Upper lobe of right lung (tissue), 1 donor: Measurements from ENCODE around the gene HSPA4. TPM values are rescaled to one million over a fixed set of nuclear protein-coding genes. Genes with fewer than 3 reads are reported as not detected.

Experiments
- ATAC-seq: fragments of 200-7000 bp; cut with Tn5 transposase; one replicate; pipeline ENCODE4 v1.9.1; 2020; ENCODE audit warnings: mild to moderate bottlenecking, moderate library complexity
- DNase-seq: peaks from one replicate; pipeline ENCODE4 v3.0.0-alpha.2; 2020
- H3K27ac ChIP-seq: fragments of 200-600 bp; one replicate; pipeline ENCODE4 v1.8.0; 2022
- H3K27me3 ChIP-seq: fragments of 200-600 bp; one replicate; pipeline ENCODE4 v1.8.0; 2022; ENCODE audit warnings: mild to moderate bottlenecking
- H3K36me3 ChIP-seq: fragments of 200-600 bp; one replicate; pipeline ENCODE4 v1.8.0; 2022
- H3K4me1 ChIP-seq: fragments of 200-600 bp; one replicate; pipeline ENCODE4 v1.8.0; 2022
- H3K4me3 ChIP-seq: fragments of 200-600 bp; one replicate; pipeline ENCODE4 v1.8.0; 2022; ENCODE audit warnings: mild to moderate bottlenecking
- H3K9me3 ChIP-seq: fragments of 200-600 bp; one replicate; pipeline ENCODE4 v1.8.0; 2022
- CTCF ChIP-seq: fragments of 200-600 bp; IDR thresholded peaks from one replicate; pipeline ENCODE4 v1.8.0; 2022; ENCODE audit warnings: antibody characterized with exemption
- intact Hi-C: fragments of 100-400 bp; cut with DNase I; formaldehyde crosslinking; loops from one replicate; pipeline ENCODE4 v1.11.0; 2022
- total RNA-seq: library from RNA; stranded (reverse); fragmentation: NEBNext Ultra II Directional; extraction: Animal tissue kit (Norgen Biotek cat#: 25700); gene quantifications from one replicate; pipeline ENCODE4 v1.2.1, GENCODE V29; 2021
- donor health status: DM: no; HTN: yes; CAD: no; lungs with severe emphysema.

The HSPA4 gene
- total RNA-seq, 1 donor from 2014 or later, result 64.1 TPM

GRCh38 chr5:133025804-133026663 lies 25.8 kb upstream of the HSPA4 start, which contains the start of gene ZCCHC10:
Gene ZCCHC10 (minus strand): TSS chr5:133026549. CDS start chr5:133026537, 12 bp downstream.
- ATAC-seq (peak; percentile 99), DNase-seq (peak; percentile 95)
- peaks cover 8% of the 10 kb centered on the region for H3K4me1 ChIP-seq
- H3K27ac ChIP-seq, result peak within 1 kb of the TSS; percentile 94
- peak within 1 kb of the TSS; percentile 90 for H3K4me3 ChIP-seq
- intact Hi-C loops, result no loop called here
- no peak for TF ChIP-seq CTCF
- H3K27me3 ChIP-seq, result no peaks in the 10 kb centered on the region
- peaks cover 5% of the 10 kb centered on the region for H3K36me3 ChIP-seq
- no peaks in the 10 kb centered on the region for H3K9me3 ChIP-seq

GRCh38 chr5:133026664-133027153 lies 25.1 kb upstream of the HSPA4 start:
- H3K4me1 ChIP-seq, result peaks cover 8% of the 10 kb centered on the region
- peak overlapping the region; percentile 8 for H3K27ac ChIP-seq
- no peak for DNase-seq
- intact Hi-C loops, result no loop called here
- no peaks in the 10 kb centered on the region for H3K27me3 ChIP-seq
- no peak for ATAC-seq
- no peaks in the 10 kb centered on the region for H3K9me3 ChIP-seq
- no peak for TF ChIP-seq CTCF
- H3K36me3 ChIP-seq, result peaks cover 5% of the 10 kb centered on the region
- peak overlapping the region; percentile 90 for H3K4me3 ChIP-seq

GRCh38 chr5:133029416-133029815 lies 22.4 kb upstream of the HSPA4 start:
- ATAC-seq (no peak), DNase-seq (no peak)
- TF ChIP-seq CTCF, result no peak
- H3K27me3 ChIP-seq, result no peaks in the 10 kb centered on the region
- H3K36me3 ChIP-seq, result no peaks in the 10 kb centered on the region
- H3K4me1 ChIP-seq, result peaks cover 8% of the 10 kb centered on the region
- no peaks in the 10 kb centered on the region for H3K9me3 ChIP-seq
- intact Hi-C loops, result no loop called here
- no peak overlapping the region for H3K27ac ChIP-seq
- no peak overlapping the region for H3K4me3 ChIP-seq

GRCh38 chr5:133030343-133031005 lies 21.3 kb upstream of the HSPA4 start:
- TF ChIP-seq CTCF, result no peak
- Histone ChIP-seq H3K27ac (no peak overlapping the region), H3K27me3 (no peaks in the 10 kb centered on the region), H3K9me3 (no peaks in the 10 kb centered on the region), H3K36me3 (no peaks in the 10 kb centered on the region), H3K4me3 (no peak overlapping the region), H3K4me1 (peaks cover 2% of the 10 kb centered on the region)
- no peak for DNase-seq
- intact Hi-C loops, result no loop called here
- no peak for ATAC-seq

GRCh38 chr5:133032852-133033742 lies 18.7 kb upstream of the HSPA4 start:
- H3K27me3 ChIP-seq, result no peaks in the 10 kb centered on the region
- intact Hi-C loops, result no loop called here
- H3K4me3 ChIP-seq, result no peak overlapping the region
- no peaks in the 10 kb centered on the region for H3K4me1 ChIP-seq
- peak overlapping the region; percentile 24 for H3K27ac ChIP-seq
- H3K36me3 ChIP-seq, result no peaks in the 10 kb centered on the region
- ATAC-seq, result peak; percentile 40
- H3K9me3 ChIP-seq, result no peaks in the 10 kb centered on the region
- no peak for TF ChIP-seq CTCF
- no peak for DNase-seq
